B cell (primary cell): ENCODE measurements around the gene TMEM247. TPM values are rescaled to one million over a fixed set of nuclear protein-coding genes. Genes with fewer than 3 reads are reported as not detected.

Source experiments
- ATAC-seq: fragments of 200-7000 bp; cut with Tn5 transposase; one replicate; pipeline ENCODE4 v1.10.0; 2021; ENCODE audit warnings: low read depth, mild to moderate bottlenecking, moderate number of reproducible peaks, moderate library complexity
- CTCF ChIA-PET: fragments of 350-600 bp; sonication (Branson Sonifier 250); formaldehyde crosslinking; loops from one replicate; lab custom pipeline; 2021; ENCODE audit warnings: antibody characterized with exemption, inconsistent platforms; lab: Charles Lee
- POLR2A ChIA-PET: fragments of 350-600 bp; sonication (Branson Sonifier 250); formaldehyde crosslinking; loops from one replicate; lab custom pipeline; 2021; ENCODE audit warnings: antibody characterized with exemption; lab: Charles Lee
- DNase-seq: peaks from one replicate; pipeline ENCODE4 v3.0.0; 2013
- H2AFZ ChIP-seq: 2 replicates; pipeline ENCODE4 v1.6.1; 2012; ENCODE audit warnings: mild to moderate bottlenecking, low read depth, low read length; ENCODE audit not compliant: insufficient read depth, poor library complexity, severe bottlenecking
- H3K27ac ChIP-seq, 2 donors: 1 replicate in 1 of 2; 2 replicates in 1 of 2; pipeline ENCODE4 v1.5.1; 2012 to 2013; ENCODE audit warnings: low read length in 2 of 2, mild to moderate bottlenecking in 2 of 2, moderate library complexity in 1 of 2
- H3K27me3 ChIP-seq, 4 experiments: fragments of 200-600 bp in 1 of 4; sonication (generic) in 1 of 4; replicated peaks in 1 of 4; 1 replicate in 2 of 4; 2 replicates in 2 of 4; pipeline versions ENCODE4 v1.6.1 to v1.7.0; 2013 to 2016; ENCODE audit warnings: low read length in 3 of 4, mild to moderate bottlenecking in 2 of 4, mixed read lengths in 1 of 4, moderate library complexity in 1 of 4; ENCODE audit not compliant: insufficient read depth in 4 of 4, control insufficient read depth in 3 of 4; ENCODE audit errors: control extremely low read depth in 1 of 4
- H3K36me3 ChIP-seq, 2 experiments: replicated peaks in 1 of 2; 1 replicate in 1 of 2; 2 replicates in 1 of 2; pipeline versions ENCODE4 v1.6.1 to v1.7.1; 2013; ENCODE audit warnings: low read length in 1 of 2; ENCODE audit not compliant: insufficient read depth in 2 of 2, control insufficient read depth in 1 of 2; ENCODE audit errors: control extremely low read depth in 1 of 2, extremely low read depth in 1 of 2
- H3K4me1 ChIP-seq, 2 donors: fragments of 200-600 bp in 1 of 2; sonication (generic) in 1 of 2; 1 replicate in 1 of 2; 2 replicates in 1 of 2; pipeline versions ENCODE4 v1.5.1 to v1.6.1; 2013 to 2017; ENCODE audit warnings: low read length in 2 of 2; ENCODE audit not compliant: control insufficient read depth in 2 of 2, insufficient read depth in 2 of 2
- H3K4me2 ChIP-seq: replicated peaks from 2 replicates; pipeline ENCODE3; 2012; ENCODE audit warnings: mild to moderate bottlenecking, low read depth, low read length; ENCODE audit not compliant: poor library complexity, severe bottlenecking
- H3K4me3 ChIP-seq, 5 experiments: fragments of 200-600 bp in 1 of 5; sonication (generic) in 1 of 5; 1 replicate in 3 of 5; 2 replicates in 2 of 5; pipeline versions ENCODE4 v1.5.1 to v1.7.0; 2011 to 2016; ENCODE audit warnings: low read length in 4 of 5, mild to moderate bottlenecking in 4 of 5, low read depth in 2 of 5, control low read depth in 1 of 5, moderate library complexity in 1 of 5; ENCODE audit not compliant: insufficient read depth in 1 of 5; ENCODE audit errors: control extremely low read depth in 1 of 5, extremely low read depth in 1 of 5
- H3K79me2 ChIP-seq: fragments of 200-600 bp; sonication (generic); one replicate; pipeline ENCODE4 v1.6.0; 2016; ENCODE audit warnings: low read length; ENCODE audit not compliant: control insufficient read depth, insufficient read depth
- H3K9ac ChIP-seq: fragments of 200-600 bp; sonication (generic); 2 replicates; pipeline ENCODE4 v1.6.1; 2017; ENCODE audit warnings: mild to moderate bottlenecking, low read length, moderate library complexity
- H3K9me3 ChIP-seq, 3 donors: one replicate each; pipeline versions ENCODE4 v1.6.1 to v1.7.1; 2013; ENCODE audit warnings: low read length in 2 of 3; ENCODE audit not compliant: control insufficient read depth in 2 of 3, insufficient read depth in 1 of 3; ENCODE audit errors: control extremely low read depth in 1 of 3
- H4K20me1 ChIP-seq: 2 replicates; pipeline ENCODE4 v1.6.0; 2012; ENCODE audit warnings: mild to moderate bottlenecking, low read length; ENCODE audit not compliant: insufficient read depth, control insufficient read depth, poor library complexity, severe bottlenecking
- H3K27ac Mint-ChIP-seq: one replicate; pipeline ENCODE4 v1.8.0; 2021; ENCODE audit warnings: mixed read lengths
- H3K27me3 Mint-ChIP-seq: one replicate; pipeline ENCODE4 v1.8.0; 2021; ENCODE audit warnings: mixed read lengths
- H3K4me1 Mint-ChIP-seq: one replicate; pipeline ENCODE4 v1.8.0; 2021; ENCODE audit warnings: mixed read lengths
- H3K4me3 Mint-ChIP-seq: one replicate; pipeline ENCODE4 v1.8.0; 2021; ENCODE audit warnings: mixed read lengths
- H3K9me3 Mint-ChIP-seq: one replicate; pipeline ENCODE4 v1.8.0; 2022; ENCODE audit warnings: mixed read lengths; ENCODE audit not compliant: insufficient read depth
- EZH2 ChIP-seq: IDR thresholded peaks from 2 replicates; pipeline ENCODE4 v1.6.1; 2012; ENCODE audit warnings: borderline replicate concordance, low read depth, mild to moderate bottlenecking, moderate library complexity, low read length; ENCODE audit not compliant: insufficient read depth, poor library complexity, severe bottlenecking
- WGBS: methylation state at CpG from one replicate; pipeline ENCODE4 v1.1.5; 2013; ENCODE audit warnings: missing lambda C conversion rate; ENCODE audit not compliant: insufficient coverage; 5-methylcytosine and 5-hydroxymethylcytosine counted together
- intact Hi-C: fragments of 100-400 bp; cut with micrococcal nuclease; formaldehyde crosslinking; loops from one replicate; pipeline ENCODE4 v1.10.0; 2022
- polyA plus RNA-seq: library from polyadenylated mRNA; depleted of rRNA; stranded (reverse); fragments of >200 nt; gene quantifications from 2 replicates; pipeline ENCODE4 v1.2.3, GENCODE V29; 2012
- total RNA-seq, 2 donors: library from RNA; stranded (reverse); fragments of 120-200 nt in 1 of 2; gene quantifications; 1 replicate in 1 of 2; 2 replicates in 1 of 2; pipeline versions ENCODE4 v1.2.3 to v1.2.4, GENCODE V29; 2013 to 2022
- TF ChIP-seq, protein P1 (sequence below): fragments of 200-600 bp; IDR thresholded peaks from one replicate; pipeline ENCODE4 v1.8.0; 2022; ENCODE audit warnings: antibody characterized with exemption, mild to moderate bottlenecking

TMEM247 gene
- total and polyA plus RNA-seq, 2 donors (not counting 1 experiment from before 2014, with no cell fraction given), result not detected

DNA sequence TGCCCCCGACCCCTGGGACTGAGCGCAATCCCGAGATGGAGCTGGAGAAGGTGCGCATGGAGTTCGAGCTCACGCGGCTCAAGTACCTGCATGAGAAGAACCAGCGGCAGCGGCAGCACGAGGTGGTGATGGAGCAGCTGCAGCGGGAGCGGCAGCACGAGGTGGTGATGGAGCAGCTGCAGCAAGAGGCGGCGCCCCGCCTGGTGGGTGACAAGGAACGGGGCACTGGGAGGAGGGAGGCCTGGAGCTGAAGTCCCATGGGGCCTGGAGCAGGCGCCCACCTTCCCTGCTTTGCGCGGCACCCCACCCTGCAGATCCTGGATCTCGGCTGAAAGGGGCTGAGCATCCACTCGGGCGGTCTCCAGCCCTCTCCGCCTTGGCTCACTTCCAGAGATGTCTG lies 1.2 kb downstream of the TMEM247 start:
- intact Hi-C loops, result no loop called here
- peaks cover 11% of the 10 kb centered on the region for H3K4me1 Mint-ChIP-seq
- ChIA-PET POLR2A (no interaction called here), CTCF (no interaction called here)
- H3K4me2 ChIP-seq, result no peak overlapping the region
- DNase-seq (no peak), ATAC-seq (no peak)
- H3K27me3 ChIP-seq, result no peaks in the 10 kb centered on the region
- no peak overlapping the region for H2AFZ ChIP-seq
- no peaks in the 10 kb centered on the region for H3K79me2 ChIP-seq
- TF ChIP-seq, protein P1, sequence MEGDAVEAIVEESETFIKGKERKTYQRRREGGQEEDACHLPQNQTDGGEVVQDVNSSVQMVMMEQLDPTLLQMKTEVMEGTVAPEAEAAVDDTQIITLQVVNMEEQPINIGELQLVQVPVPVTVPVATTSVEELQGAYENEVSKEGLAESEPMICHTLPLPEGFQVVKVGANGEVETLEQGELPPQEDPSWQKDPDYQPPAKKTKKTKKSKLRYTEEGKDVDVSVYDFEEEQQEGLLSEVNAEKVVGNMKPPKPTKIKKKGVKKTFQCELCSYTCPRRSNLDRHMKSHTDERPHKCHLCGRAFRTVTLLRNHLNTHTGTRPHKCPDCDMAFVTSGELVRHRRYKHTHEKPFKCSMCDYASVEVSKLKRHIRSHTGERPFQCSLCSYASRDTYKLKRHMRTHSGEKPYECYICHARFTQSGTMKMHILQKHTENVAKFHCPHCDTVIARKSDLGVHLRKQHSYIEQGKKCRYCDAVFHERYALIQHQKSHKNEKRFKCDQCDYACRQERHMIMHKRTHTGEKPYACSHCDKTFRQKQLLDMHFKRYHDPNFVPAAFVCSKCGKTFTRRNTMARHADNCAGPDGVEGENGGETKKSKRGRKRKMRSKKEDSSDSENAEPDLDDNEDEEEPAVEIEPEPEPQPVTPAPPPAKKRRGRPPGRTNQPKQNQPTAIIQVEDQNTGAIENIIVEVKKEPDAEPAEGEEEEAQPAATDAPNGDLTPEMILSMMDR, result no peak
- TF ChIP-seq EZH2, result no peak
- H3K4me3 Mint-ChIP-seq, result no peak overlapping the region
- no peaks in the 10 kb centered on the region for H3K9me3 ChIP-seq
- H3K9me3 Mint-ChIP-seq, result no peaks in the 10 kb centered on the region
- no peak overlapping the region for H3K27ac ChIP-seq
- H4K20me1 ChIP-seq, result no peaks in the 10 kb centered on the region
- no peak overlapping the region for H3K4me3 ChIP-seq
- H3K4me1 ChIP-seq, result no peaks in the 10 kb centered on the region
- no peaks in the 10 kb centered on the region for H3K27me3 Mint-ChIP-seq
- no peak overlapping the region for H3K9ac ChIP-seq
- WGBS, result 95% methylated on average over 24 of the region's 24 CpGs
- H3K27ac Mint-ChIP-seq, result no peak overlapping the region
- no peaks in the 10 kb centered on the region for H3K36me3 ChIP-seq

DNA sequence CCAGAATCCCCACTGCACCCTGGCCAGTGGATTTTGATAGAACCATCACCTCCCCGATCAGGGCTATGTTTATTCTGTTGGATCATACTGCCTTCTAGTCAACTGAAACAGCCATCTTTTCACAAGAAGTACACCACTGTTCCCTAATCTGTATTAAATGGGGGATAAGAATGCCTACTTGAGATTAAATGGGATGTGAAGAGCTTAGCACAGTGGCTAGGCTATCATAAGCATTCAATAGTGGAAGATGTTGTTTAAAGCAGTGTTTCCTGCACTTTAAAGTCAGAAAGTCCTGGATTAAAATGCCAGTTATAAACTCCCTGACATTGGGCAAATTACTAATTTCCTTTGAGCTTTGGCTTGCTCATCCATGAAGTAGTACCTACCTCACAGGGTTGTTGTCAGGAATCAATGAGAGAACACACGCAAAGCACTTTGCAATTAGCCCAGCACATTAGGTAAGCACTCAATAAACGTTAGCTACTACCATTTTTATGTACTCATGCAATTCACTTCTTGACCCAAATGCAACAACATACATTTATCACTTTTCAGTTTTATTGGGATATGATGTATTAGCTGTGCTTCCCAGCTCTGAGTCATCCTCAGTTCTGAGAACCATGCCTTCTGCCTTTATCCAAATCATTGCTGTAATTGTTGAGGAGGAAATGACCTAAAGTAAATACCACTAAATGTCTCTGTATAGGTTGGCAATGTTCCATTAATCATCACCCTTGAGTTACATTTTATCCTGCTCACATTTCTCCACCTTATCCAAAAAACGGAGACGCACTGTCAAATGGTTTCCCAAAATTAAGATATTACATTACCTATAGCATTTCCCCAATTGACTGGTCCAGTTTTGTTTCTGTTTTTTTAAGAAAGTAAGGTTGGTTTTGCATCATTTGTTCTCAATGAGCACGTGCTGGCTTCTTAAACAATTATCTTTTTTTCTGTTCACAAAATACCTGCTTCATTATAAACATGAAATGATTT lies 2.1 kb downstream of the TMEM247 start:
- no peak overlapping the region for H3K4me2 ChIP-seq
- no CpG with 5 or more reads among the region's 6 CpGs for WGBS
- intact Hi-C loops, result no loop called here

More for the DNA sequence above, 2.1 kb downstream of the TMEM247 start:
- no peaks in the 10 kb centered on the region for H3K9me3 Mint-ChIP-seq
- H3K4me3 Mint-ChIP-seq, result no peak overlapping the region
- TF ChIP-seq, protein P1, result no peak
- no peak for TF ChIP-seq EZH2
- H3K9ac ChIP-seq, result no peak overlapping the region
- no peaks in the 10 kb centered on the region for H3K79me2 ChIP-seq
- no peak overlapping the region for H3K27ac Mint-ChIP-seq
- ChIA-PET CTCF (no interaction called here), POLR2A (no interaction called here)
- no peaks in the 10 kb centered on the region for H3K27me3 ChIP-seq
- no peaks in the 10 kb centered on the region for H4K20me1 ChIP-seq
- no peak overlapping the region for H3K4me3 ChIP-seq
- no peak overlapping the region for H3K27ac ChIP-seq
- peaks cover 11% of the 10 kb centered on the region for H3K4me1 Mint-ChIP-seq
- H3K36me3 ChIP-seq, result no peaks in the 10 kb centered on the region
- H3K4me1 ChIP-seq, result no peaks in the 10 kb centered on the region
- no peaks in the 10 kb centered on the region for H3K27me3 Mint-ChIP-seq
- no peak for ATAC-seq
- no peak overlapping the region for H2AFZ ChIP-seq
- H3K9me3 ChIP-seq, result no peaks in the 10 kb centered on the region
- no peak for DNase-seq
